Stromal cell of bone marrow (primary cell): ENCODE results near the gene FAM120A.
A peak's percentile ranks its signal among the peaks of the same experiment; 100 is the strongest.

Source experiments
- DNase-seq: peaks from one replicate; pipeline ENCODE4 v3.0.0-alpha.2; 2012; ENCODE audit warnings: low read depth

FAM120A gene

GRCh38 chr9:93473411-93473810, 21.9 kb downstream of the FAM120A start:
- no peak for DNase-seq

- DNase-seq, result no peak
These were observed 23.6 kb downstream of the FAM120A start for GRCh38 chr9:93475108-93475507.

- no peak for DNase-seq
These were observed 24.4 kb downstream of the FAM120A start for GRCh38 chr9:93475856-93476255.

- no peak for DNase-seq
These were observed 25.4 kb downstream of the FAM120A start for GRCh38 chr9:93476924-93477323.

- DNase-seq, result no peak
These were observed 25.9 kb downstream of the FAM120A start for GRCh38 chr9:93477397-93477796.

GRCh38 chr9:93479726-93480125, 28.2 kb downstream of the FAM120A start:
- peak; percentile 23 for DNase-seq

- no peak for DNase-seq
These were observed 28.8 kb downstream of the FAM120A start for GRCh38 chr9:93480262-93480661.

GRCh38 chr9:93480728-93481324, 29.3 kb downstream of the FAM120A start:
- no peak for DNase-seq

- no peak for DNase-seq
These were observed 32.0 kb downstream of the FAM120A start for GRCh38 chr9:93483497-93483896.

GRCh38 chr9:93486268-93486667, 34.8 kb downstream of the FAM120A start:
- no peak for DNase-seq

- no peak for DNase-seq
These were observed 36.8 kb downstream of the FAM120A start for GRCh38 chr9:93488244-93488643.

GRCh38 chr9:93491593-93492232, 40.2 kb downstream of the FAM120A start:
- no peak for DNase-seq

GRCh38 chr9:93492327-93492726, 40.8 kb downstream of the FAM120A start:
- DNase-seq, result no peak

- no peak for DNase-seq
These were observed 42.5 kb downstream of the FAM120A start for GRCh38 chr9:93493949-93494348.

- DNase-seq, result no peak
These were observed 44.8 kb downstream of the FAM120A start for GRCh38 chr9:93496285-93496684.

- DNase-seq, result no peak
These were observed 49.2 kb downstream of the FAM120A start for GRCh38 chr9:93500571-93501298.

GRCh38 chr9:93501406-93501805, 49.9 kb downstream of the FAM120A start:
- peak; percentile 22 for DNase-seq

GRCh38 chr9:93503381-93503780, 51.9 kb downstream of the FAM120A start:
- no peak for DNase-seq

- DNase-seq, result no peak
These were observed 54.2 kb downstream of the FAM120A start for GRCh38 chr9:93505541-93506132.

GRCh38 chr9:93507768-93508167, 56.3 kb downstream of the FAM120A start:
- DNase-seq, result no peak

- DNase-seq, result no peak
These were observed 56.7 kb downstream of the FAM120A start for GRCh38 chr9:93508207-93508606.

GRCh38 chr9:93509084-93509483, 57.6 kb downstream of the FAM120A start:
- DNase-seq, result no peak

- DNase-seq, result no peak
These were observed 58.6 kb downstream of the FAM120A start for GRCh38 chr9:93510041-93510440.
